ENCODE measurements around the gene CCT6A.
"Not testable (repeated sequence)": the region's sequence is repeated elsewhere in the genome, so short reads cannot be mapped to it uniquely, and the experiment has no call there.

Gene CCT6A

GRCh38 chr7:56097700-56098099 lies 46.1 kb downstream of the CCT6A start:
- DNase-seq (ENCODE audit: extremely low read depth, low read depth), result peak; percentile 89
- no peak for TF ChIP-seq CTCF (IDR thresholded peaks at IDR 0.05; ENCODE audit: low read depth, low read length)

- DNase-seq (ENCODE audit: extremely low read depth, low read depth), result not testable (repeated sequence)
Observed at GRCh38 chr7:56098187-56099008, 46.8 kb downstream of the CCT6A start.

GRCh38 chr7:56099653-56100052 lies 48.1 kb downstream of the CCT6A start:
- DNase-seq (ENCODE audit: extremely low read depth, low read depth), result no peak
- TF ChIP-seq CTCF (IDR thresholded peaks at IDR 0.05; ENCODE audit: low read depth, low read length), result no peak

- not testable (repeated sequence) for DNase-seq (ENCODE audit: extremely low read depth, low read depth)
Observed at GRCh38 chr7:56104138-56104537, 52.6 kb downstream of the CCT6A start.

GRCh38 chr7:56105508-56105907 lies 53.9 kb downstream of the CCT6A start:
- no peak for TF ChIP-seq CTCF (IDR thresholded peaks at IDR 0.05; ENCODE audit: low read depth, low read length)
- DNase-seq (ENCODE audit: extremely low read depth, low read depth), result peak; percentile 42

GRCh38 chr7:56106108-56107073 lies 54.8 kb downstream of the CCT6A start, which contains the start of gene CHCHD2:
Gene CHCHD2 (minus strand): TSS chr7:56106476. CDS start chr7:56106413, 63 bp downstream.
- TF ChIP-seq CTCF (IDR thresholded peaks at IDR 0.05; ENCODE audit: low read depth, low read length), result no peak
- DNase-seq (ENCODE audit: extremely low read depth, low read depth), result peak; percentile 96

GRCh38 chr7:56107954-56108258 lies 56.3 kb downstream of the CCT6A start:
- no peak for DNase-seq (ENCODE audit: extremely low read depth, low read depth)
- TF ChIP-seq CTCF (IDR thresholded peaks at IDR 0.05; ENCODE audit: low read depth, low read length), result no peak

- no peak for DNase-seq (ENCODE audit: extremely low read depth, low read depth)
- TF ChIP-seq CTCF (IDR thresholded peaks at IDR 0.05; ENCODE audit: low read depth, low read length), result no peak
Observed at GRCh38 chr7:56110611-56111010, 59.0 kb downstream of the CCT6A start.

- DNase-seq (ENCODE audit: extremely low read depth, low read depth), result not testable (repeated sequence)
Observed at GRCh38 chr7:56112244-56112643, 60.7 kb downstream of the CCT6A start.
